ENCODE measurements around the gene SYNDIG1.

SYNDIG1 gene

GRCh38 chr20:24705486-24705885 is 236.1 kb downstream of the SYNDIG1 start:
- DNase-seq (ENCODE audit: low read depth in 2 of 3, low spot score in 1 of 3), result no peak

GRCh38 chr20:24708411-24709295 is 239.2 kb downstream of the SYNDIG1 start:
- no peak for DNase-seq (ENCODE audit: low read depth in 2 of 3, low spot score in 1 of 3)

Measured in stimulated activated CD4-positive, alpha-beta T cell treated with anti-CD3 and anti-CD28 coated beads, Interleukin-12 subunit alpha, Interleukin-12 subunit beta, amount 100 ng/mL, for 48 hours (primary cell).